Measurements from ENCODE around the gene TSPAN33.

- TF ChIP-seq DPF2 (IDR thresholded peaks at IDR 0.05), result no peak
- TF ChIP-seq KLF16 (IDR thresholded peaks at IDR 0.05), result no peak
- TF ChIP-seq SMARCC2 (IDR thresholded peaks at IDR 0.05; ENCODE audit: low read depth), result no peak
Measured at GRCh38 chr7:129122751-129123509, 21.6 kb upstream of the TSPAN33 start.

All from K562 (cell line).